ENCODE data around the gene VAMP2. TPM values are rescaled to one million over a fixed set of nuclear protein-coding genes. Genes with fewer than 3 reads are reported as not detected.

VAMP2 gene
- total RNA-seq, 1 experiment from 2014 or later = 5.0 TPM

GRCh38 chr17:8144401-8145231 is 18.1 kb downstream of the VAMP2 start:
- ATAC-seq = no peak
- no peak for TF ChIP-seq EZH2phosphoT487 (IDR thresholded peaks at IDR 0.05; ENCODE audit: borderline replicate concordance, low read length)
- no peak for TF ChIP-seq EZH2 (IDR thresholded peaks at IDR 0.05; ENCODE audit: low read length, unreplicated experiment)
- no peak for TF ChIP-seq CTCF (conservative IDR thresholded peaks at IDR 0.05; ENCODE audit: low read depth, low read length)

GRCh38 chr17:8143581-8144400 is 19.0 kb downstream of the VAMP2 start:
- H3K27ac ChIP-seq (ENCODE audit: low read length) = no peak overlapping the region
- no peaks in the 10 kb centered on the region for H3K27me3 ChIP-seq (ENCODE audit: low read length)
- no TSS peak for BruUV-seq (replicated peaks)
- intact Hi-C loops (cut with micrococcal nuclease) = no loop called here
- ChIA-PET POLR2A (ENCODE audit: unreplicated experiment) (no interaction called here), CTCF (interaction anchor here (0.6 kb wide), 1 partner anchor 99 kb away, joined by 3 read pairs; no protein-coding TSS in a partner anchor)
- no peaks in the 10 kb centered on the region for H3K9me3 ChIP-seq (ENCODE audit: low read length)
- no peak for TF ChIP-seq EZH2phosphoT487 (IDR thresholded peaks at IDR 0.05; ENCODE audit: borderline replicate concordance, low read length)
- no peak for TF ChIP-seq CTCF (conservative IDR thresholded peaks at IDR 0.05; ENCODE audit: low read depth, low read length)
- no peak for TF ChIP-seq EZH2 (IDR thresholded peaks at IDR 0.05; ENCODE audit: low read length, unreplicated experiment)
- H3K4me3 ChIP-seq (ENCODE audit: low read length) = no peak overlapping the region
- no peaks in the 10 kb centered on the region for H3F3A ChIP-seq (ENCODE audit: low read length, unreplicated experiment)
- no peaks in the 10 kb centered on the region for H4K20me1 ChIP-seq (ENCODE audit: low read length)
- no peaks in the 10 kb centered on the region for H3K4me1 ChIP-seq (ENCODE audit: insufficient read depth, low read length)
- no peaks in the 10 kb centered on the region for H3K9me2 ChIP-seq (replicated peaks; ENCODE audit: low read length)
- no peak overlapping the region for H2AFZ ChIP-seq (ENCODE audit: low read length)
- no peak overlapping the region for H3K4me2 ChIP-seq (ENCODE audit: low read length)
- ATAC-seq (no peak), DNase-seq (no peak)
- H3K79me2 ChIP-seq (ENCODE audit: low read length) = no peaks in the 10 kb centered on the region
- H3K9ac ChIP-seq (ENCODE audit: low read length) = no peak overlapping the region
- no peaks in the 10 kb centered on the region for H3K36me3 ChIP-seq (ENCODE audit: low read depth, low read length)

More at GRCh38 chr17:8144401-8145231, 18.1 kb downstream of the VAMP2 start:
- Histone ChIP-seq H3K4me2 (ENCODE audit: low read length) (no peak overlapping the region), H3F3A (ENCODE audit: low read length, unreplicated experiment) (no peaks in the 10 kb centered on the region), H4K20me1 (ENCODE audit: low read length) (no peaks in the 10 kb centered on the region), H3K79me2 (ENCODE audit: low read length) (no peaks in the 10 kb centered on the region), H3K27me3 (ENCODE audit: low read length) (no peaks in the 10 kb centered on the region), H3K36me3 (ENCODE audit: low read depth, low read length) (peaks cover 4% of the 10 kb centered on the region; the same call in 1 of the 2 replicates), H3K9me3 (ENCODE audit: low read length) (no peaks in the 10 kb centered on the region), H3K4me3 (ENCODE audit: low read length) (no peak overlapping the region), H3K27ac (ENCODE audit: low read length) (no peak overlapping the region), H3K9ac (ENCODE audit: low read length) (no peak overlapping the region), H3K9me2 (replicated peaks; ENCODE audit: low read length) (no peaks in the 10 kb centered on the region), H3K4me1 (ENCODE audit: insufficient read depth, low read length) (no peaks in the 10 kb centered on the region), H2AFZ (ENCODE audit: low read length) (no peak overlapping the region)
- ChIA-PET POLR2A (ENCODE audit: unreplicated experiment) (no interaction called here), CTCF (no interaction called here)
- no peak for DNase-seq
- no TSS peak for BruUV-seq (replicated peaks)
- intact Hi-C loops (cut with micrococcal nuclease) = no loop called here

Measured in PC-3 (cell line).